NK-92 (cell line): ENCODE results near the gene TREML4.
"Not testable (repeated sequence)": the region's sequence is repeated elsewhere in the genome, so short reads cannot be mapped to it uniquely, and the experiment has no call there.

Experiments used
- DNase-seq: peaks from one replicate; lab custom pipeline; 2025; ENCODE audit not compliant: unreplicated experiment; lab: John Stamatoyannopoulos, UW

The TREML4 gene

GRCh38 chr6:41204156-41204555, 24.0 kb upstream of the TREML4 start:
- DNase-seq = no peak

- DNase-seq = no peak
Observed at GRCh38 chr6:41208439-41209106, 19.6 kb upstream of the TREML4 start.

GRCh38 chr6:41209547-41210320, 18.4 kb upstream of the TREML4 start:
- DNase-seq = no peak

GRCh38 chr6:41214559-41215238, 13.4 kb upstream of the TREML4 start:
- no peak for DNase-seq

GRCh38 chr6:41215777-41216176, 12.4 kb upstream of the TREML4 start:
- DNase-seq = no peak

GRCh38 chr6:41216616-41217015, 11.5 kb upstream of the TREML4 start:
- no peak for DNase-seq

GRCh38 chr6:41222045-41222444, 6.1 kb upstream of the TREML4 start:
- DNase-seq = no peak

- DNase-seq = no peak
Observed at GRCh38 chr6:41222513-41222912, 5.6 kb upstream of the TREML4 start.

GRCh38 chr6:41224800-41225199, 3.3 kb upstream of the TREML4 start:
- no peak for DNase-seq

- no peak for DNase-seq
Observed at GRCh38 chr6:41226752-41227151, 1.4 kb upstream of the TREML4 start.

GRCh38 chr6:41228616-41229015, 467 bp downstream of the TREML4 start:
- no peak for DNase-seq

- DNase-seq = no peak
Observed at GRCh38 chr6:41229721-41230120, 1.6 kb downstream of the TREML4 start.

GRCh38 chr6:41231246-41231645, 3.1 kb downstream of the TREML4 start:
- no peak for DNase-seq

GRCh38 chr6:41232667-41233066, 4.5 kb downstream of the TREML4 start:
- no peak for DNase-seq

- DNase-seq = no peak
Observed at GRCh38 chr6:41236276-41236675, 8.1 kb downstream of the TREML4 start.

GRCh38 chr6:41237128-41237527, 9.0 kb downstream of the TREML4 start:
- no peak for DNase-seq

- no peak for DNase-seq
Observed at GRCh38 chr6:41239467-41240159, 11.5 kb downstream of the TREML4 start.

GRCh38 chr6:41246529-41246928, 18.4 kb downstream of the TREML4 start:
- DNase-seq = not testable (repeated sequence)

GRCh38 chr6:41247288-41247865, 19.2 kb downstream of the TREML4 start:
- DNase-seq = no peak

- DNase-seq = no peak
Observed at GRCh38 chr6:41247882-41248705, 19.9 kb downstream of the TREML4 start.
